ENCODE measurements around the gene HSF2BP.
"Not testable (repeated sequence)": the region's sequence is repeated elsewhere in the genome, so short reads cannot be mapped to it uniquely, and the experiment has no call there.

The HSF2BP gene

GRCh38 chr21:43618940-43619339, 40.3 kb downstream of the HSF2BP start:
- no peak for DNase-seq (ENCODE audit: low spot score)

GRCh38 chr21:43616861-43617260, 42.4 kb downstream of the HSF2BP start:
- DNase-seq (ENCODE audit: low spot score), result not testable (repeated sequence)

GRCh38 chr21:43614839-43615238, 44.4 kb downstream of the HSF2BP start:
- DNase-seq (ENCODE audit: low spot score), result no peak

GRCh38 chr21:43613755-43614638, 45.3 kb downstream of the HSF2BP start:
- DNase-seq (ENCODE audit: low spot score), result peak; percentile 46

- peak; percentile 69 for DNase-seq (ENCODE audit: low spot score)
Measured at GRCh38 chr21:43611598-43612369, 47.5 kb downstream of the HSF2BP start.

GRCh38 chr21:43609501-43610340, 49.6 kb downstream of the HSF2BP start:
- no peak for DNase-seq (ENCODE audit: low spot score)

- DNase-seq (ENCODE audit: low spot score), result no peak
Measured at GRCh38 chr21:43608664-43609063, 50.6 kb downstream of the HSF2BP start.

- DNase-seq (ENCODE audit: low spot score), result no peak
Measured at GRCh38 chr21:43608225-43608624, 51.1 kb downstream of the HSF2BP start.

GRCh38 chr21:43605320-43606215, 53.7 kb downstream of the HSF2BP start:
- DNase-seq (ENCODE audit: low spot score), result no peak

- no peak for DNase-seq (ENCODE audit: low spot score)
Measured at GRCh38 chr21:43604505-43605204, 54.6 kb downstream of the HSF2BP start.

- DNase-seq (ENCODE audit: low spot score), result peak; percentile 64
Measured at GRCh38 chr21:43603641-43604504, 55.4 kb downstream of the HSF2BP start.

- DNase-seq (ENCODE audit: low spot score), result no peak
Measured at GRCh38 chr21:43603233-43603626, 56.1 kb downstream of the HSF2BP start.

GRCh38 chr21:43602266-43603232, 56.7 kb downstream of the HSF2BP start:
- no peak for DNase-seq (ENCODE audit: low spot score)

- peak; percentile 77 for DNase-seq (ENCODE audit: low spot score)
Measured at GRCh38 chr21:43600642-43601402, 58.5 kb downstream of the HSF2BP start.

- DNase-seq (ENCODE audit: low spot score), result no peak
Measured at GRCh38 chr21:43599728-43600127, 59.6 kb downstream of the HSF2BP start.

- no peak for DNase-seq (ENCODE audit: low spot score)
Measured at GRCh38 chr21:43598416-43599120, 60.7 kb downstream of the HSF2BP start.

All from AG20443 (cell line).